DND-41 (cell line): ENCODE measurements around the gene JAZF1.

ENCODE experiments used
- ATAC-seq: fragments of 200-7000 bp; cut with Tn5 transposase; 3 replicates; pipeline ENCODE4 v1.9.1; 2021; ENCODE audit warnings: low read depth; ENCODE audit not compliant: insufficient read depth
- DNase-seq: peaks from one replicate; pipeline ENCODE4 v3.0.0-alpha.2; 2020
- H2AFZ ChIP-seq: 2 replicates; pipeline ENCODE4 v1.6.0; 2012; ENCODE audit warnings: low read depth, low read length
- H3K27ac ChIP-seq: 2 replicates; pipeline ENCODE4 v1.5.1; 2012; ENCODE audit warnings: low read length, inconsistent platforms
- H3K27me3 ChIP-seq: fragments of 200-600 bp; sonication (generic); 2 replicates; pipeline ENCODE4 v1.6.0; 2012; ENCODE audit warnings: low read length, mild to moderate bottlenecking, inconsistent platforms; ENCODE audit not compliant: insufficient read depth, poor library complexity
- H3K36me3 ChIP-seq: 2 replicates; pipeline ENCODE4 v1.5.1; 2012; ENCODE audit warnings: low read length, inconsistent platforms; ENCODE audit not compliant: insufficient read depth
- H3K4me1 ChIP-seq: 2 replicates; pipeline ENCODE4 v1.5.1; 2012; ENCODE audit warnings: mild to moderate bottlenecking, low read length; ENCODE audit not compliant: insufficient read depth
- H3K4me2 ChIP-seq: 2 replicates; pipeline ENCODE4 v1.6.0; 2012; ENCODE audit warnings: mild to moderate bottlenecking, moderate library complexity, low read length, inconsistent platforms; ENCODE audit not compliant: insufficient read depth
- H3K4me3 ChIP-seq, 2 experiments: fragments of 200-600 bp in 1 of 2; shearing (Covaris generic) in 1 of 2; 2 replicates each; pipeline ENCODE4 v1.5.1; 2012 to 2016; ENCODE audit warnings: inconsistent platforms in 2 of 2, low read length in 2 of 2, mild to moderate bottlenecking in 2 of 2, low read depth in 1 of 2, moderate library complexity in 1 of 2
- H3K79me2 ChIP-seq: 2 replicates; pipeline ENCODE4 v1.6.0; 2012; ENCODE audit warnings: low read length, inconsistent platforms; ENCODE audit not compliant: insufficient read depth
- H3K9ac ChIP-seq: 2 replicates; pipeline ENCODE4 v1.6.0; 2012; ENCODE audit warnings: low read depth, mild to moderate bottlenecking, inconsistent platforms, low read length, moderate library complexity
- H3K9me3 ChIP-seq: 2 replicates; pipeline ENCODE4 v1.5.1; 2012; ENCODE audit warnings: low read length, moderate library complexity, mild to moderate bottlenecking, inconsistent platforms; ENCODE audit not compliant: insufficient read depth, severe bottlenecking
- H4K20me1 ChIP-seq: 2 replicates; pipeline ENCODE4 v1.6.0; 2012; ENCODE audit warnings: low read length; ENCODE audit not compliant: insufficient read depth
- EZH2 ChIP-seq: IDR thresholded peaks from 3 replicates; pipeline ENCODE4 v1.6.1; 2012; ENCODE audit warnings: borderline replicate concordance, low read depth, mild to moderate bottlenecking, moderate library complexity, low read length, inconsistent platforms; ENCODE audit not compliant: severe bottlenecking
- TF ChIP-seq, protein P1 (sequence below): IDR thresholded peaks from 2 replicates; pipeline ENCODE4 v1.5.1; 2012; ENCODE audit warnings: borderline replicate concordance, low read length, moderate library complexity, mild to moderate bottlenecking; ENCODE audit not compliant: poor library complexity, severe bottlenecking; ENCODE audit errors: extremely low read depth

JAZF1 gene

DNA sequence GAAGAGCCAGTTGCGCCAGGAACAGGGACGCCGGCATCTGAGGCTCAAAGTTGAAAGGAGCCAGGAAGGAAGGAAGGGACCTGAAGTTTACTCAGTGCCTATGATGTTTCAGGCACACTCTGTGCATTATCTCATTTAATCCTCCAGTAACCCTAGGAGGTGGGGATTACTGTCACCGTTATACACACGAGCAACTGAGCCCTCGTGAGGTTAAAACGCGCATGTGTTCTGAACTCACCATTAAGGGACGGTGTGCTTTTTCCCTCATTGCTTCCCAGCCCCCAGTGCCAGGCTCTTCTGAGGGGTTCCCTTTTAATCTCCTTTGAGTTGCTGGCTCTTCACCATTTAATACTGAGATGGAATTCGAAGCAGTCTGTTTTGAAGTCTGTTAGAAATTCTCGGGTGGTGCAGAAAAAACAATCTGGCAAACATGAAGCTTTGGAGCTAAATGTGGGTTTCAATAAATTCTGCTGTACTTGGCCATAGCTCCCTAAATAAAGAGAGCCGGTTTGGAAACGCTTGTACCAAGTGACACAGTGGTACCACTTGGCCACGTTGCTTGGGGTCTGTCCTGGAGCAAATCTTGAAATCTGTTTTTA, 338.4 kb downstream of the JAZF1 start:
- no peaks in the 10 kb centered on the region for H3K79me2 ChIP-seq
- no peaks in the 10 kb centered on the region for H4K20me1 ChIP-seq
- ATAC-seq (no peak), DNase-seq (no peak)
- H3K9me3 ChIP-seq = no peaks in the 10 kb centered on the region
- no peaks in the 10 kb centered on the region for H3K27me3 ChIP-seq
- TF ChIP-seq EZH2 = no peak
- TF ChIP-seq, protein P1, sequence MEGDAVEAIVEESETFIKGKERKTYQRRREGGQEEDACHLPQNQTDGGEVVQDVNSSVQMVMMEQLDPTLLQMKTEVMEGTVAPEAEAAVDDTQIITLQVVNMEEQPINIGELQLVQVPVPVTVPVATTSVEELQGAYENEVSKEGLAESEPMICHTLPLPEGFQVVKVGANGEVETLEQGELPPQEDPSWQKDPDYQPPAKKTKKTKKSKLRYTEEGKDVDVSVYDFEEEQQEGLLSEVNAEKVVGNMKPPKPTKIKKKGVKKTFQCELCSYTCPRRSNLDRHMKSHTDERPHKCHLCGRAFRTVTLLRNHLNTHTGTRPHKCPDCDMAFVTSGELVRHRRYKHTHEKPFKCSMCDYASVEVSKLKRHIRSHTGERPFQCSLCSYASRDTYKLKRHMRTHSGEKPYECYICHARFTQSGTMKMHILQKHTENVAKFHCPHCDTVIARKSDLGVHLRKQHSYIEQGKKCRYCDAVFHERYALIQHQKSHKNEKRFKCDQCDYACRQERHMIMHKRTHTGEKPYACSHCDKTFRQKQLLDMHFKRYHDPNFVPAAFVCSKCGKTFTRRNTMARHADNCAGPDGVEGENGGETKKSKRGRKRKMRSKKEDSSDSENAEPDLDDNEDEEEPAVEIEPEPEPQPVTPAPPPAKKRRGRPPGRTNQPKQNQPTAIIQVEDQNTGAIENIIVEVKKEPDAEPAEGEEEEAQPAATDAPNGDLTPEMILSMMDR = no peak
- no peak overlapping the region for H3K27ac ChIP-seq
- H3K4me1 ChIP-seq = no peaks in the 10 kb centered on the region
- no peak overlapping the region for H3K4me2 ChIP-seq
- H3K4me3 ChIP-seq = no peak overlapping the region
- H2AFZ ChIP-seq = no peak overlapping the region
- H3K36me3 ChIP-seq = peaks cover 7% of the 10 kb centered on the region; the same call in 1 of the 2 replicates
- no peak overlapping the region for H3K9ac ChIP-seq

DNA sequence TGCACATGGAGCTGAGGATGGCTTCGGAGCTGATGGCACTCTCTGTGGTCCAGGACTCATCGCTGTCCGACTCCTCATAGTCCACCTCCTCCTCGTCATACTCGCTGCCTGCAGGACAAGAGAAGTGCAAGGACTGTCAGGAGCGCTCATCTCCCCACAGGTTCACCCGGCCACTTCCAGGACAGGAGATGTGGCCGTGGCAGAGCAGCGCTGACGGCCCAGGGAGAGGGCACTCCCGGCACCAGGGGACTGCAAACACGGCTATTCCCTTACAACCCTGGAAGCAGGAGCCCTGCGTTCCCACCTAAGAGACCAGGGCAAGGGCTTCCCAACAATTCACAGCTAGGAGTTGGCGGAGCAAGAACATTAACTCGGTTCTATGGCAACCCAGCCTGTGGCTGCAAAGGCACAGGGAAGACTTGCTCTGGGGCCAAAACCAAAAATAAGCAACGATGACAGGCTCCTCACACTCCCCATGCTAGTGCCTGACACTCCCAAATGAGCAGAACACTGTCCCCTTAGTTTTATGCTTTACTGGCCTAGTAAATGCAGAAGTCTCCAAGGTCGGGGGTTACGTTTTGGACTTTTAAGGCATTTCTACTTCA, 339.7 kb downstream of the JAZF1 start:
- Histone ChIP-seq H3K27ac (no peak overlapping the region), H3K4me1 (no peaks in the 10 kb centered on the region), H3K27me3 (no peaks in the 10 kb centered on the region), H4K20me1 (no peaks in the 10 kb centered on the region), H3K9ac (no peak overlapping the region), H2AFZ (no peak overlapping the region), H3K79me2 (no peaks in the 10 kb centered on the region), H3K36me3 (peaks cover 7% of the 10 kb centered on the region; the same call in 1 of the 2 replicates), H3K9me3 (no peaks in the 10 kb centered on the region), H3K4me2 (no peak overlapping the region), H3K4me3 (no peak overlapping the region)
- TF ChIP-seq, protein P1 = no peak
- no peak for TF ChIP-seq EZH2
- ATAC-seq (no peak), DNase-seq (no peak)

DNA sequence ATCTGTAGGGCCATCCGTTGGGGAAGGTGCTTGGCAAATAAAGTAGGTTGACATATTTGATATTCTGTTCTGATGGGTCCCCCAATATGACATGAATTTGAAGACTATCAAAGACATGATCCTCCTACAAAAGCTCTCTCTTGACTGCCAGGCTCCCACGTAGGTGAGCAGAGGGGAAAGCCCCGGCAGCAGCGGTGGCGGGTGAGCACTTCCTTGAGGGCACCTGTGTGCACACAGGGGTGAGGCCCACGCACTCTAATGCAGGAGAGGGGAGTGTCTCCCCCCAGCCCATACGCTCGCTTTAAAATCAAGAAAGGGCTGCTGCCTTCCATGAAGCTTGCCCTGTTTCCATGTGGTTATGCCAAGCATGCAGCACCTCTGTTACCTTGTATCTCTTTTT, 340.3 kb downstream of the JAZF1 start:
- Histone ChIP-seq H3K9me3 (no peaks in the 10 kb centered on the region), H3K9ac (no peak overlapping the region), H4K20me1 (no peaks in the 10 kb centered on the region), H3K27ac (no peak overlapping the region), H3K36me3 (peaks cover 7% of the 10 kb centered on the region; the same call in 1 of the 2 replicates), H3K4me1 (no peaks in the 10 kb centered on the region), H3K79me2 (no peaks in the 10 kb centered on the region), H3K4me3 (no peak overlapping the region), H2AFZ (no peak overlapping the region), H3K27me3 (no peaks in the 10 kb centered on the region), H3K4me2 (no peak overlapping the region)
- TF ChIP-seq, protein P1 = no peak
- no peak for TF ChIP-seq EZH2
- ATAC-seq (no peak), DNase-seq (no peak)
